IMR-90 (cell line): ENCODE data around the gene TRIM73. TPM values are rescaled to one million over a fixed set of nuclear protein-coding genes. Genes with fewer than 3 reads are reported as not detected.
"Not testable (repeated sequence)": the region's sequence is repeated elsewhere in the genome, so short reads cannot be mapped to it uniquely, and the experiment has no call there.

Source experiments
- ATAC-seq: fragments of 200-7000 bp; cut with Tn5 transposase; 2 replicates; pipeline ENCODE4 v1.9.1; 2020; ENCODE audit warnings: low read depth, mild to moderate bottlenecking, moderate library complexity
- BruUV-seq: library from RNA; stranded (reverse); fragments of 400-500 nt; replicated peaks from 2 replicates; lab custom pipeline; 2021; lab: Mats Ljungman, UMichigan
- CTCF ChIA-PET: fragments of 300-600 bp; formaldehyde crosslinking; extraction: SDS; loops from one replicate; lab custom pipeline; 2021; ENCODE audit warnings: antibody characterized with exemption; lab: Yijun Ruan, JAX
- POLR2A ChIA-PET: fragments of 300-600 bp; sonication (Branson Sonifier 250); formaldehyde crosslinking; loops from one replicate; lab custom pipeline; 2022; ENCODE audit warnings: antibody characterized with exemption; ENCODE audit not compliant: unreplicated experiment; lab: Charles Lee
- DNase-seq: peaks from one replicate; pipeline ENCODE4 v3.0.0; 2013
- H2AFZ ChIP-seq: replicated peaks from 2 replicates; pipeline ENCODE3; 2013; ENCODE audit warnings: low read length, mild to moderate bottlenecking; ENCODE audit not compliant: poor library complexity
- H2AK5ac ChIP-seq: 2 replicates; pipeline ENCODE4 v1.6.1; 2013; ENCODE audit warnings: low read depth, low read length, inconsistent platforms
- H2AK9ac ChIP-seq: replicated peaks from 2 replicates; pipeline ENCODE3; 2013; ENCODE audit warnings: mild to moderate bottlenecking, low read depth, low read length, moderate library complexity; ENCODE audit not compliant: poor library complexity
- H2BK120ac ChIP-seq: 2 replicates; pipeline ENCODE4 v1.6.1; 2013; ENCODE audit warnings: low read depth, low read length, inconsistent platforms
- H2BK15ac ChIP-seq: 3 replicates; pipeline ENCODE4 v1.6.1; 2013; ENCODE audit warnings: low read depth, low read length, inconsistent platforms
- H2BK20ac ChIP-seq: 2 replicates; pipeline ENCODE4 v1.6.1; 2013; ENCODE audit warnings: low read depth, mild to moderate bottlenecking, inconsistent platforms, low read length, moderate library complexity
- H2BK5ac ChIP-seq: 2 replicates; pipeline ENCODE4 v1.6.1; 2013; ENCODE audit warnings: mild to moderate bottlenecking, low read depth, low read length, inconsistent platforms; ENCODE audit not compliant: poor library complexity, severe bottlenecking
- H3K14ac ChIP-seq: replicated peaks from 2 replicates; pipeline ENCODE4 v1.6.1; 2013; ENCODE audit warnings: low read depth, low read length, inconsistent platforms
- H3K18ac ChIP-seq: 2 replicates; pipeline ENCODE4 v1.6.1; 2013; ENCODE audit warnings: low read depth, low read length, control low read depth
- H3K23ac ChIP-seq: 2 replicates; pipeline ENCODE4 v1.6.1; 2013; ENCODE audit warnings: low read depth, low read length, inconsistent platforms
- H3K27ac ChIP-seq: 2 replicates; pipeline ENCODE4 v1.5.1; 2013; ENCODE audit warnings: mild to moderate bottlenecking, control low read depth, low read length; ENCODE audit not compliant: insufficient read depth
- H3K27me3 ChIP-seq: 2 replicates; pipeline ENCODE4 v1.6.1; 2013; ENCODE audit warnings: low read length; ENCODE audit not compliant: control insufficient read depth, insufficient read depth
- H3K36me3 ChIP-seq: 2 replicates; pipeline ENCODE4 v1.6.1; 2013; ENCODE audit warnings: low read length, mixed read lengths; ENCODE audit not compliant: control insufficient read depth, insufficient read depth
- H3K4ac ChIP-seq: 2 replicates; pipeline ENCODE4 v1.6.1; 2013; ENCODE audit warnings: low read depth, low read length, inconsistent platforms
- H3K4me1 ChIP-seq: 2 replicates; pipeline ENCODE4 v1.6.1; 2013; ENCODE audit warnings: low read length, mixed read lengths; ENCODE audit not compliant: control insufficient read depth, insufficient read depth
- H3K4me2 ChIP-seq: 2 replicates; pipeline ENCODE4 v1.6.1; 2013; ENCODE audit warnings: low read depth, mild to moderate bottlenecking, control low read depth, low read length, moderate library complexity
- H3K4me3 ChIP-seq: 2 replicates; pipeline ENCODE4 v1.5.1; 2013; ENCODE audit warnings: low read depth, mild to moderate bottlenecking, control low read depth, low read length, moderate library complexity; ENCODE audit not compliant: insufficient read depth
- H3K56ac ChIP-seq: 2 replicates; pipeline ENCODE4 v1.6.1; 2013; ENCODE audit warnings: low read length, inconsistent platforms; ENCODE audit not compliant: insufficient read depth; ENCODE audit errors: extremely low read depth
- H3K79me1 ChIP-seq, 2 experiments: 2 replicates each; pipeline ENCODE4 v1.6.1; 2013; ENCODE audit warnings: low read length in 2 of 2, inconsistent platforms in 1 of 2, low read depth in 1 of 2
- H3K9ac ChIP-seq: 2 replicates; pipeline ENCODE4 v1.6.1; 2013; ENCODE audit warnings: low read depth, low read length, control low read depth
- H3K9me1 ChIP-seq: 2 replicates; pipeline ENCODE4 v1.6.1; 2013; ENCODE audit warnings: low read length, inconsistent platforms; ENCODE audit not compliant: insufficient read depth
- H3K9me3 ChIP-seq: 2 replicates; pipeline ENCODE4 v1.6.1; 2013; ENCODE audit warnings: low read length; ENCODE audit not compliant: control insufficient read depth, insufficient read depth
- H4K20me1 ChIP-seq: 2 replicates; pipeline ENCODE4 v1.6.1; 2013; ENCODE audit warnings: low read length, inconsistent platforms; ENCODE audit not compliant: insufficient read depth
- H4K5ac ChIP-seq: 2 replicates; pipeline ENCODE4 v1.6.1; 2013; ENCODE audit warnings: mild to moderate bottlenecking, low read depth, low read length, control low read depth
- H4K8ac ChIP-seq, 2 experiments: 2 replicates each; pipeline ENCODE4 v1.6.1; 2013; ENCODE audit warnings: low read depth in 2 of 2, low read length in 2 of 2, control low read depth in 1 of 2, inconsistent platforms in 1 of 2
- H4K91ac ChIP-seq: 2 replicates; pipeline ENCODE4 v1.6.1; 2013; ENCODE audit warnings: low read depth, low read length, inconsistent platforms; ENCODE audit not compliant: insufficient read depth
- WGBS, 2 experiments: methylation state at CpG; one replicate each; pipeline versions ENCODE4 v1.1.5 to v1.1.7; 2013; ENCODE audit warnings: missing lambda C conversion rate in 2 of 2; ENCODE audit not compliant: insufficient read length in 1 of 2; ENCODE audit errors: extremely low coverage in 2 of 2; 5-methylcytosine and 5-hydroxymethylcytosine counted together
- dilution Hi-C: fragments of 300-500 bp; cut with HindIII; formaldehyde crosslinking; loops from one replicate; pipeline ENCODE4 v1.14.3; 2018; ENCODE audit warnings: low sequenced_read_pairs; ENCODE audit not compliant: unreplicated experiment
- in situ Hi-C: fragments of 300-500 bp; cut with MboI; formaldehyde crosslinking; loops from 3 replicates; pipeline ENCODE4 v1.14.3; 2019; ENCODE audit warnings: low sequenced_read_pairs, inconsistent platforms, mixed read lengths
- intact Hi-C: fragments of 100-400 bp; cut with micrococcal nuclease; formaldehyde crosslinking; loops from 2 replicates; pipeline ENCODE4 v1.10.0; 2022
- polyA plus RNA-seq, 3 experiments: library from polyadenylated mRNA; depleted of rRNA; stranded (reverse); fragments of >200 nt; gene quantifications; 2 replicates each; pipeline ENCODE4 v1.2.3, GENCODE V29; 2012; ENCODE audit warnings: low replicate concordance in 1 of 3
- total RNA-seq: library from RNA; depleted of rRNA; stranded (reverse); fragments of >200 nt; gene quantifications from 2 replicates; pipeline ENCODE4 v1.2.3, GENCODE V29; 2012

Gene TRIM73
- total and polyA plus RNA-seq, 2 of the 4 experiments (the other 2 are of a cell fraction): 0.18 to 0.84 TPM

DNA sequence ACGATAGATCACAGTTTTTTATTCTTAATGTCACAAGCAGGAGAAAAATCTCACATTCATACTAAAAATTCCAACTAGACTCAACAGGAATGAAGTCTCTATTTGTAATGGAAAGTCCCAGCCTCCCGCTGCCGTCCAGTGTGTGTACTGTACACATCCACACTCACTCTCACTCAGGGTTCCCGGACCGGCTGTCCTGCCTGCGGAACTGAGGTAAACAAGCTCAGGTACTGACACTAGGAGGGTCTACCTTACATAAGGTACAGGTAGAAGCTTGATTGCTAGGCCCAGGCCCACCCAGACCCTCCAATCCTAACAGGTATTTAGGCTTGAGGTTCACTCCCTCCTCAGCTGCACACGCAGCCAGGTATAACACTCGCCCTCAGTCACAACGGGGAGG is 21.4 kb downstream of the TRIM73 start:
- DNase-seq, H4K20me1 ChIP-seq, H2BK120ac ChIP-seq, H2BK20ac ChIP-seq, H3K4ac ChIP-seq, CTCF ChIA-PET, H3K14ac ChIP-seq, H3K27ac ChIP-seq, H3K4me1 ChIP-seq, H2AK9ac ChIP-seq, H2AK5ac ChIP-seq, H3K4me2 ChIP-seq, H3K9ac ChIP-seq, POLR2A ChIA-PET, H4K91ac ChIP-seq, H3K56ac ChIP-seq, H4K8ac ChIP-seq, H2AFZ ChIP-seq, dilution Hi-C loops, H3K9me1 ChIP-seq, H3K9me3 ChIP-seq, intact Hi-C loops, H2BK15ac ChIP-seq, in situ Hi-C loops, ATAC-seq, H3K23ac ChIP-seq, H3K4me3 ChIP-seq, H4K5ac ChIP-seq, H3K18ac ChIP-seq, H3K27me3 ChIP-seq, BruUV-seq, H2BK5ac ChIP-seq: not testable (repeated sequence)
- Histone ChIP-seq H3K36me3 (peaks cover 39% of the 10 kb centered on the region), H3K79me1 (peaks cover 2 to 12% of the 10 kb centered on the region in 2 experiments; a peak in 3 of 4 replicates)
- WGBS, 2 experiments: no CpG with 5 or more reads among the region's 9 CpGs

DNA sequence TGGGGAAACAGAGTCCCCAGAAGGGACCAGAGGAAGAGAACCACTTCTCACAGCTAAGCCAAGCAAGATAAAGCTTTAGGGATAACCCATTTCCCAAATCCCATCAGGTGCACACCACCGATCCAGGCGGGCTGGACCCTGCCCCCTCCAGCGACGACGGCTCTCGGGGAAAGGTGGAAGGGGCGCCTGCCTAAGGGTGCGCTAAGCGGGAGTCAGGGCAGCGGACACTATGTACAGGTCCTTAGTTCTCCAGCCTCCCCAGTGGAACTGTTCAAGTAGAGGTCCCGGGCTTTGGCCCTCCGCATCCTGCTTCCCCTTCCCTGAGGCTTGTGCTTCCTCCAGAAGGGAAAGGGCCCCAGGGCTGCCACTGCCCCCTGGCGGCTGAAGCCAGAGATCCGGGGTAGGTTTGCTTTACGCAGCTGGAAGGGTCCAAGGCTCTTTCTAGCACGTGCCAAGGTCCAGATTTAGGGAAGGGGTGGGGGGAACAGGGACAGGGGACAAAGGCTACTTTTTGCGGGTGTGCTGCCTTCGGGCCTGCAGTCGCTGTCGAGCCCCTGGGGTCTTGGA is 22.9 kb downstream of the TRIM73 start:
- H3K27ac ChIP-seq, H2BK120ac ChIP-seq, DNase-seq, H2AK5ac ChIP-seq, in situ Hi-C loops, H3K9ac ChIP-seq, H3K4me3 ChIP-seq, H3K9me3 ChIP-seq, H3K27me3 ChIP-seq, H4K91ac ChIP-seq, dilution Hi-C loops, H4K20me1 ChIP-seq, intact Hi-C loops, H3K9me1 ChIP-seq, H3K23ac ChIP-seq, H2AFZ ChIP-seq, BruUV-seq, H3K18ac ChIP-seq, CTCF ChIA-PET, H3K56ac ChIP-seq, H3K4ac ChIP-seq, H2AK9ac ChIP-seq, H3K4me1 ChIP-seq, H2BK5ac ChIP-seq, H2BK15ac ChIP-seq, H3K14ac ChIP-seq, H2BK20ac ChIP-seq, POLR2A ChIA-PET, H4K5ac ChIP-seq, H4K8ac ChIP-seq, ATAC-seq, H3K4me2 ChIP-seq: not testable (repeated sequence)
- Histone ChIP-seq H3K79me1 (peaks cover 2 to 12% of the 10 kb centered on the region in 2 experiments; a peak in 3 of 4 replicates), H3K36me3 (peaks cover 40% of the 10 kb centered on the region)
- no CpG with 5 or more reads among the region's 20 CpGs for WGBS, 2 experiments
